ENCODE results near the gene LRRC75A.

DNA sequence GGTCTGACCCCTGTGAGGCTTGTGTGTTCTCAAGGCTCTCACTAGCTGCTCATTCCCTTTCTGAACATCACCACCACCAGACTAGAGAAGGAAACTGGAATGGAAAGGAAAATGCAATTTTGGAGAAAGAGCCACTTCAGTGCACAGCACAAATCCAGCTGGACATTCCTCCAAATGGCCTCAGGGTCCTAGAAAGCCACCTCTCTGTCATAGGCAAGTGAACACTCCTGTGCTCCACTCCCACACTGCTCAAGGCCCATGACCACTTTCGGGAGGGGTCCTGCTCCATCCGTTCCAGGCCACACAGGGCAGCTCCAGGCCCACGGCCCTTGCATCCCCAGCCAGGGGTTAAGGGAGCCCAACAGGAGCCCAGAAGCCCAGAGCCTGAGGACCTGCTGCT is 2.6 kb downstream of the LRRC75A start:
- no peak for TF ChIP-seq POLR2A (IDR thresholded peaks at IDR 0.05)
- TF ChIP-seq, protein P1, sequence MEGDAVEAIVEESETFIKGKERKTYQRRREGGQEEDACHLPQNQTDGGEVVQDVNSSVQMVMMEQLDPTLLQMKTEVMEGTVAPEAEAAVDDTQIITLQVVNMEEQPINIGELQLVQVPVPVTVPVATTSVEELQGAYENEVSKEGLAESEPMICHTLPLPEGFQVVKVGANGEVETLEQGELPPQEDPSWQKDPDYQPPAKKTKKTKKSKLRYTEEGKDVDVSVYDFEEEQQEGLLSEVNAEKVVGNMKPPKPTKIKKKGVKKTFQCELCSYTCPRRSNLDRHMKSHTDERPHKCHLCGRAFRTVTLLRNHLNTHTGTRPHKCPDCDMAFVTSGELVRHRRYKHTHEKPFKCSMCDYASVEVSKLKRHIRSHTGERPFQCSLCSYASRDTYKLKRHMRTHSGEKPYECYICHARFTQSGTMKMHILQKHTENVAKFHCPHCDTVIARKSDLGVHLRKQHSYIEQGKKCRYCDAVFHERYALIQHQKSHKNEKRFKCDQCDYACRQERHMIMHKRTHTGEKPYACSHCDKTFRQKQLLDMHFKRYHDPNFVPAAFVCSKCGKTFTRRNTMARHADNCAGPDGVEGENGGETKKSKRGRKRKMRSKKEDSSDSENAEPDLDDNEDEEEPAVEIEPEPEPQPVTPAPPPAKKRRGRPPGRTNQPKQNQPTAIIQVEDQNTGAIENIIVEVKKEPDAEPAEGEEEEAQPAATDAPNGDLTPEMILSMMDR (IDR thresholded peaks at IDR 0.05): no peak

All from heart left ventricle (tissue), 13 donors.